Measurements from ENCODE around the gene MFSD6L. TPM values are rescaled to one million over a fixed set of nuclear protein-coding genes. Genes with fewer than 3 reads are reported as not detected.
"Not testable (repeated sequence)": the region's sequence is repeated elsewhere in the genome, so short reads cannot be mapped to it uniquely, and the experiment has no call there.

Gene MFSD6L
- total and polyA plus RNA-seq, 4 donors: 0.11 to 0.36 (median 0.16) TPM; not detected in 1

DNA sequence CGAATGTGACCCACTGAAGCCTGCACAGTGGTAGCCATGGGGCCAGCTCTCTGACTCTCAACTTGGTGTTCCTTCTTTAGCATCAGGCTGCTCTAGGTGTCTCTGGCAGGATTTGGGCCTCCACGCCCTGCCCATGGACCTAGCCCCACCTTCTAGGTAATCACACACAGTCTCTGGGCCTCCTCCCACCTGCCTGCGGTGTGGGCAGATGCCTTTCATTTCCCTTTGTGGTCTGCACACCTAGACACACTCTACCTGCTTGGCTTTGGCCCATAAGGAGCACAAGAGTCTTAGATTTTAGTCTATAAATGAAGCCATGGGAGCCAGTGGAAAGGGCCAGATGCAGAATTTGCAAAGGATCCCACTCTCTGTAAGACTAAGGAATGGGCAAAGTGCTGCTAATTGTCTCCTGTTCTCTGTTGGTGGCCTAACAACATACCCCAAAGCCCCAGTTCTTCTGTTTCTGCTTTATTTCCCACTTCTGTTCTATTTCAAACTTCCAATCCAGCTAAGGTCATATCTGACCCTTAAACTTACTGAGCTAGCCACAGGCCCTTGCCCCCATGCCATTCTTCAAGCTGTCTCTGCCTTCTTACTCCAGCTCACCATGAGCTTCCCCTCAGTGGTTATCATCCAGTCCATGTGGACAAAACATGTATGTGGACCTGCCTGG, 7.2 kb upstream of the MFSD6L start:
- H3K4me3 ChIP-seq (ENCODE audit: low read depth, low read length): no peak overlapping the region
- DNase-seq (ENCODE audit: low read depth in 4 of 6, low spot score in 6 of 6): no peak
- no peak overlapping the region for H3K27ac ChIP-seq (ENCODE audit: low read depth, low read length)
- no peaks in the 10 kb centered on the region for H3K4me1 ChIP-seq (ENCODE audit: control insufficient read depth, insufficient read depth, low read length)
- H3K9me3 ChIP-seq (ENCODE audit: control insufficient read depth, insufficient read depth, low read length): no peaks in the 10 kb centered on the region
- no peaks in the 10 kb centered on the region for H3K36me3 ChIP-seq (ENCODE audit: control insufficient read depth, insufficient read depth, low read length)
- H3K27me3 ChIP-seq (ENCODE audit: control insufficient read depth, insufficient read depth, low read length): no peaks in the 10 kb centered on the region
- WGBS (ENCODE audit: insufficient coverage): 81% methylated on average over 3 of the region's 3 CpGs

DNA sequence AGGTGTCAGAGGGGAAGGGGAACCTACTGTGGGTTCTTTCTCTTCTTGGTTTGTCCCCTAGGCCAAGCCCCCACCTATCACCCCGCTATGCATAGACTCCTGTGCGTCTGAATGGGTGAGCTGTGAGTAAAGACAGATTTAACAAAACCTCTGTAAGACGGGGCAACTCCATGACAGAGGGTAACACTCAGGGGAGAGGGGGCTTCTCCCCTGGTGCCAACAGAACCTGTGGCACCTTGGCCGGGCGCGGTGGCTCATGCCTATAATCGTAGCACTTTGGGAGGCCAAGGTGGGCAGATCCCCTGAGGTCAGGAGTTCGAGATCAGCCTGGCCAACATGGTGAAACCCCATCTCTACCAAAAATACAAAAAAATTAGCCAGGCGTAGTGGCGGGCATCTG, 6.2 kb upstream of the MFSD6L start:
- not testable (repeated sequence) for H3K4me3 ChIP-seq (ENCODE audit: low read depth, low read length)
- WGBS (ENCODE audit: insufficient coverage): 100% methylated on average over 3 of the region's 10 CpGs

DNA sequence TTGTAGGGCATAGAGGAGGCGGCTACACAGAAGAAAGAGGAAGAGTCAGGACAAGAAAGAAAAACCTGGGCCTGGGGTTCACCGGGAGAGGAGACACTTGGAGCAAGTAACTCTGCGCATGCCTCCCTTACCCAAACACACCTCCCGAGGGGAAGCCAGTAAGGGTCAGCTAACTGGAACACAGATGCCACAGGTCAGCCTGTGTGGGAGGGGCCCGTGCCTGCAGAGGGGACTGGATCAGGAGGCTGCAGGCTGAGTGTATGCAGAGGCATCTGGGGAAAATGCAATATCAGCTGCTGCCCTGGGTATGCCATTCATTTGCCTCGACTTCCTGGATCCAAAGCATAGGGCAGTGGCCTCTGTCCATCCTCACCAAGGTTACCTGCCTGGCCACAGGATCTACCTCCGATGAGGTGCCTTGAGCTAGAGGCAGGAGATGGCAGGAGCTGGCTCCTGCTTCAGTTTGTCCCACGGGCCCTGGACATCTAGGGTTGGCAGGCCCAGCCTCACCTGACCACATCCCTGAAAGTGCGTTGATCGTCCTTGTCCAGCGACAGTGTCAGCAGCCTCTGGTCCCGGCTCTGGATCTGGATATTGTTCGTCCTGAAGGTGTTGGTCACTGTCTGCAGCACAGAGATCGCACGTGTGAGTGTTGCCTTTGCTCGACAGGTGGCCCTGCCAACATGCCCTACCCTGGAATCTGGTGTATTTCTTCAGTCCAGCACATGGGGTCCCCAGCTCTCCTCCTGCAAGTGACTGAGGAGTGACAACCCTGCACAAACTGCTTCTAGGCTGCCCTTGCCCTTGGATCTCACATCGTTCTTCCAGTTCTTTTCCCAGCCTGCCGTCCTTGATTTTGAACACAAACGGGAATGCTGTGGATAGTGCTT, 4.6 kb upstream of the MFSD6L start:
- no peak overlapping the region for H3K27ac ChIP-seq (ENCODE audit: low read depth, low read length)
- no peak for DNase-seq (ENCODE audit: low read depth in 4 of 6, low spot score in 6 of 6)
- 76% methylated on average over 15 of the region's 19 CpGs for WGBS (ENCODE audit: insufficient coverage)
- H3K4me3 ChIP-seq (ENCODE audit: low read depth, low read length): no peak overlapping the region
- no peaks in the 10 kb centered on the region for H3K9me3 ChIP-seq (ENCODE audit: control insufficient read depth, insufficient read depth, low read length)
- peaks cover 11% of the 10 kb centered on the region for H3K27me3 ChIP-seq (ENCODE audit: control insufficient read depth, insufficient read depth, low read length)
- no peaks in the 10 kb centered on the region for H3K4me1 ChIP-seq (ENCODE audit: control insufficient read depth, insufficient read depth, low read length)
- no peaks in the 10 kb centered on the region for H3K36me3 ChIP-seq (ENCODE audit: control insufficient read depth, insufficient read depth, low read length)

More for the DNA sequence above, 6.2 kb upstream of the MFSD6L start:
- H3K27ac ChIP-seq (ENCODE audit: low read depth, low read length); DNase-seq (ENCODE audit: low read depth in 4 of 6, low spot score in 6 of 6); H3K27me3 ChIP-seq (ENCODE audit: control insufficient read depth, insufficient read depth, low read length); H3K9me3 ChIP-seq (ENCODE audit: control insufficient read depth, insufficient read depth, low read length); H3K36me3 ChIP-seq (ENCODE audit: control insufficient read depth, insufficient read depth, low read length); H3K4me1 ChIP-seq (ENCODE audit: control insufficient read depth, insufficient read depth, low read length): not testable (repeated sequence)

- peaks cover 23% of the 10 kb centered on the region for H3K27me3 ChIP-seq (ENCODE audit: control insufficient read depth, insufficient read depth, low read length)
- no peaks in the 10 kb centered on the region for H3K4me1 ChIP-seq (ENCODE audit: control insufficient read depth, insufficient read depth, low read length)
- no peak for DNase-seq (ENCODE audit: low read depth in 4 of 6, low spot score in 6 of 6)
- H3K36me3 ChIP-seq (ENCODE audit: control insufficient read depth, insufficient read depth, low read length): no peaks in the 10 kb centered on the region
- H3K27ac ChIP-seq (ENCODE audit: low read depth, low read length): no peak overlapping the region
- WGBS (ENCODE audit: insufficient coverage): 75% methylated on average over 4 of the region's 6 CpGs
- no peaks in the 10 kb centered on the region for H3K9me3 ChIP-seq (ENCODE audit: control insufficient read depth, insufficient read depth, low read length)
- H3K4me3 ChIP-seq (ENCODE audit: low read depth, low read length): no peak overlapping the region
Observed at GRCh38 chr17:8801135-8801840, 2.1 kb upstream of the MFSD6L start.

GRCh38 chr17:8800656-8801055, 1.5 kb upstream of the MFSD6L start:
- Histone ChIP-seq H3K4me3 (ENCODE audit: low read depth, low read length) (no peak overlapping the region), H3K9me3 (ENCODE audit: control insufficient read depth, insufficient read depth, low read length) (no peaks in the 10 kb centered on the region), H3K27ac (ENCODE audit: low read depth, low read length) (no peak overlapping the region), H3K36me3 (ENCODE audit: control insufficient read depth, insufficient read depth, low read length) (no peaks in the 10 kb centered on the region), H3K27me3 (ENCODE audit: control insufficient read depth, insufficient read depth, low read length) (peaks cover 23% of the 10 kb centered on the region), H3K4me1 (ENCODE audit: control insufficient read depth, insufficient read depth, low read length) (no peaks in the 10 kb centered on the region)
- WGBS (ENCODE audit: insufficient coverage): 29% methylated on average over 1 of the region's 2 CpGs
- no peak for DNase-seq (ENCODE audit: low read depth in 4 of 6, low spot score in 6 of 6)

GRCh38 chr17:8799570-8800212, 526 bp upstream of the MFSD6L start:
- WGBS (ENCODE audit: insufficient coverage): 42% methylated on average over 8 of the region's 15 CpGs
- peaks cover 23% of the 10 kb centered on the region for H3K27me3 ChIP-seq (ENCODE audit: control insufficient read depth, insufficient read depth, low read length)

GRCh38 chr17:8798176-8798845, 854 bp downstream of the MFSD6L start:
- Histone ChIP-seq H3K9me3 (ENCODE audit: control insufficient read depth, insufficient read depth, low read length) (no peaks in the 10 kb centered on the region), H3K27me3 (ENCODE audit: control insufficient read depth, insufficient read depth, low read length) (peaks cover 23% of the 10 kb centered on the region), H3K4me3 (ENCODE audit: low read depth, low read length) (no peak overlapping the region), H3K27ac (ENCODE audit: low read depth, low read length) (no peak overlapping the region), H3K36me3 (ENCODE audit: control insufficient read depth, insufficient read depth, low read length) (no peaks in the 10 kb centered on the region), H3K4me1 (ENCODE audit: control insufficient read depth, insufficient read depth, low read length) (no peaks in the 10 kb centered on the region)
- no peak for DNase-seq (ENCODE audit: low read depth in 4 of 6, low spot score in 6 of 6)
- WGBS (ENCODE audit: insufficient coverage): 58% methylated on average over 22 of the region's 23 CpGs

More at GRCh38 chr17:8799570-8800212, 526 bp upstream of the MFSD6L start:
- no peaks in the 10 kb centered on the region for H3K4me1 ChIP-seq (ENCODE audit: control insufficient read depth, insufficient read depth, low read length)
- H3K9me3 ChIP-seq (ENCODE audit: control insufficient read depth, insufficient read depth, low read length): no peaks in the 10 kb centered on the region
- H3K4me3 ChIP-seq (ENCODE audit: low read depth, low read length): no peak overlapping the region
- DNase-seq (ENCODE audit: low read depth in 4 of 6, low spot score in 6 of 6): no peak
- H3K36me3 ChIP-seq (ENCODE audit: control insufficient read depth, insufficient read depth, low read length): no peaks in the 10 kb centered on the region
- H3K27ac ChIP-seq (ENCODE audit: low read depth, low read length): no peak overlapping the region

DNA sequence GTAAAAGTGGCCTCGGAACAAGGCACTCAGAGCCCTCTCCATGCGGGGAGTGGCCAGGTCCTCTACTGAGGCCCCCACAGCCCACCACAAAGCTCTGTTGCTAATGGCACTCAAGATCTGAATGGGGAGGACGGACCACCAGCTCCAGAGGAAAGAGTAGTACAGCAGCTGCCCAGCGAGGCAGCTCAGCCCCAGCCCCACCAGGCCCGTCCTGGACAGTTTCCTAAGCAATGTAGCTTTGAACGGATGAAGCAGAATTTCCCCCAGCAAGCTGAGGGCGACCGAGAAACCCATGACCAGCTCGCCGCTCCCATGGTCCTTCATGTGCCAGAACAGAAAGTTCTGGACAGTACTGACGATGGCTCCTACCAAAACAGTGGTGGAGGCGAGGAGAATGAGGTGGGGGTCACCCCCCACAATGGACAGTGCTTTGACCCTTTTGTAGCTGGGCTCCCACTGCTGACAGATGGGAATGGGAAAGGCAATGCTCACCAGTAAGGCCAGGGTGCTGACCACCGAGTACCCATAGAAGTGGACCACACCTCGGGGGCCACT, 1.5 kb downstream of the MFSD6L start:
- Histone ChIP-seq H3K36me3 (ENCODE audit: control insufficient read depth, insufficient read depth, low read length) (no peaks in the 10 kb centered on the region), H3K27ac (ENCODE audit: low read depth, low read length) (no peak overlapping the region)

More for the DNA sequence above, 1.5 kb downstream of the MFSD6L start:
- no peaks in the 10 kb centered on the region for H3K9me3 ChIP-seq (ENCODE audit: control insufficient read depth, insufficient read depth, low read length)
- DNase-seq (ENCODE audit: low read depth in 4 of 6, low spot score in 6 of 6): no peak
- no peak overlapping the region for H3K4me3 ChIP-seq (ENCODE audit: low read depth, low read length)
- 86% methylated on average over 14 of the region's 14 CpGs for WGBS (ENCODE audit: insufficient coverage)
- peaks cover 23% of the 10 kb centered on the region for H3K27me3 ChIP-seq (ENCODE audit: control insufficient read depth, insufficient read depth, low read length)
- H3K4me1 ChIP-seq (ENCODE audit: control insufficient read depth, insufficient read depth, low read length): no peaks in the 10 kb centered on the region

Data from spinal cord (tissue), 10 donors.